ENCODE data around the gene OR6A2. TPM values are rescaled to one million over a fixed set of nuclear protein-coding genes. Genes with fewer than 3 reads are reported as not detected.

OR6A2 gene
- total RNA-seq, 4 donors from 2014 or later, result 0.13 to 0.47 (median 0.24) TPM; not detected in 1

- no peak for TF ChIP-seq CTCF (IDR thresholded peaks at IDR 0.05)
- DNase-seq (ENCODE audit: low spot score) (no peak), ATAC-seq (ENCODE audit: low FRiP score) (no peak)
These were observed 27.3 kb downstream of the OR6A2 start, which contains the start of gene OR2AG2 for GRCh38 chr11:6771926-6772893. Gene OR2AG2, minus strand, starts transcription at chr11:6771976. Its CDS starts 3,019 bp downstream, at chr11:6768957.

- DNase-seq (ENCODE audit: low spot score) (no peak), ATAC-seq (ENCODE audit: low FRiP score) (no peak)
- no peak for TF ChIP-seq CTCF (IDR thresholded peaks at IDR 0.05)
These were observed 42.0 kb downstream of the OR6A2 start for GRCh38 chr11:6757373-6757967.

- TF ChIP-seq CTCF (IDR thresholded peaks at IDR 0.05), result no peak
- ATAC-seq (ENCODE audit: low FRiP score) (no peak), DNase-seq (ENCODE audit: low spot score) (no peak)
These were observed 43.5 kb downstream of the OR6A2 start for GRCh38 chr11:6755953-6756347.

- TF ChIP-seq CTCF (IDR thresholded peaks at IDR 0.05), result no peak
- no peak for ATAC-seq (ENCODE audit: low FRiP score)
- no peak for DNase-seq (ENCODE audit: low spot score)
These were observed 44.1 kb downstream of the OR6A2 start for GRCh38 chr11:6755303-6755952.

- ATAC-seq (ENCODE audit: low FRiP score), result no peak
- no peak for DNase-seq (ENCODE audit: low spot score)
- TF ChIP-seq CTCF (IDR thresholded peaks at IDR 0.05), result no peak
These were observed 52.3 kb downstream of the OR6A2 start for GRCh38 chr11:6747097-6747668.

GRCh38 chr11:6746626-6747025 lies 52.9 kb downstream of the OR6A2 start:
- DNase-seq (ENCODE audit: low spot score) (no peak), ATAC-seq (ENCODE audit: low FRiP score) (no peak)

More at GRCh38 chr11:6746626-6747025, 52.9 kb downstream of the OR6A2 start:
- no peak for TF ChIP-seq CTCF (IDR thresholded peaks at IDR 0.05)

All from omental fat pad (tissue), 4 donors.